ENCODE data around the gene GPD1. TPM values are rescaled to one million over a fixed set of nuclear protein-coding genes. Genes with fewer than 3 reads are reported as not detected.

GPD1 gene
- total RNA-seq, 4 donors from 2014 or later, result 5.1 to 10.6 (median 7.1) TPM

Other genes with a start within 250 kb of the GPD1 start
- gene FAIM2, start 200.1 kb upstream of the GPD1 start, total RNA-seq, result 1 to 10 TPM in 1 of 4 donors, under 1 TPM in 2, not detected in 1; 0.13 to 3.0 (median 0.33) TPM
- gene AQP2, start 153.3 kb upstream of the GPD1 start, total RNA-seq, result under 1 TPM in 1 of 4 donors, not detected in 3; 0.67 TPM
- gene AQP5, start 142.1 kb upstream of the GPD1 start, total RNA-seq, result 1 to 10 TPM in 3 of 4 donors, not detected in 1; 1.1 to 3.5 (median 2.0) TPM
- not detected for gene AQP6, start 131.1 kb upstream of the GPD1 start, total RNA-seq
- gene RACGAP1, start 78.5 kb upstream of the GPD1 start, total RNA-seq, result 1 to 10 TPM; 4.0 to 7.2 (median 6.2) TPM
- 1 to 10 TPM in 1 of 4 donors, under 1 TPM in 3; 0.13 to 1.9 (median 0.43) TPM for gene ASIC1, start 46.4 kb upstream of the GPD1 start, total RNA-seq
- 10 to 100 TPM; 67.2 to 92.9 (median 74.7) TPM for gene SMARCD1, start 18.7 kb upstream of the GPD1 start, total RNA-seq
- gene COX14, start 8.2 kb downstream of the GPD1 start, total RNA-seq, result 100 to 1,000 TPM in 2 of 4 donors, 10 to 100 TPM in 2; 40.6 to 135 (median 90.9) TPM
- gene CERS5, start 63.4 kb downstream of the GPD1 start, total RNA-seq, result 10 to 100 TPM; 20.2 to 34.9 (median 29.5) TPM
- 10 to 100 TPM; 53.0 to 75.4 (median 66.7) TPM for gene LIMA1, start 179.5 kb downstream of the GPD1 start, total RNA-seq